ENCODE measurements around the gene KCNMB2.

DNA sequence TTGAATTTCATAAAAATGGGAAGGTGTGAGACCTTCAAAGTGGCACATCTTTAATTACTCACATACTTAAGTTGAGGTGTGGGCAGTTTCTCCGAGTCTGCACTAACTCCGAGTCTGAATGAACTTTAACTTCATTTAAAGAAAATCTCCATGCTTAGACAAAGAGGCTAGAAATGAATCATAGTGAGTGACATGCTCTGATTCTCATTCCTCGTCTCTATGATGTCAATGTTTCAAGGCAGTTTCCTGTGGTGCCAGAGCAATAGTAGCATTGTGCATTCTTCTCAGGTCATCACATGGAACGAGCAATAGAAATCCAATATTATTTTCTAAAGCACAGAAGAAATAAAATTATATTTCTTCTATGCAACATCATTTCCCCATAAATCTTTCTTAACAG, 224.8 kb downstream of the KCNMB2 start:
- no peak for TF ChIP-seq POLR2A (IDR thresholded peaks at IDR 0.05)
- TF ChIP-seq, protein P1, sequence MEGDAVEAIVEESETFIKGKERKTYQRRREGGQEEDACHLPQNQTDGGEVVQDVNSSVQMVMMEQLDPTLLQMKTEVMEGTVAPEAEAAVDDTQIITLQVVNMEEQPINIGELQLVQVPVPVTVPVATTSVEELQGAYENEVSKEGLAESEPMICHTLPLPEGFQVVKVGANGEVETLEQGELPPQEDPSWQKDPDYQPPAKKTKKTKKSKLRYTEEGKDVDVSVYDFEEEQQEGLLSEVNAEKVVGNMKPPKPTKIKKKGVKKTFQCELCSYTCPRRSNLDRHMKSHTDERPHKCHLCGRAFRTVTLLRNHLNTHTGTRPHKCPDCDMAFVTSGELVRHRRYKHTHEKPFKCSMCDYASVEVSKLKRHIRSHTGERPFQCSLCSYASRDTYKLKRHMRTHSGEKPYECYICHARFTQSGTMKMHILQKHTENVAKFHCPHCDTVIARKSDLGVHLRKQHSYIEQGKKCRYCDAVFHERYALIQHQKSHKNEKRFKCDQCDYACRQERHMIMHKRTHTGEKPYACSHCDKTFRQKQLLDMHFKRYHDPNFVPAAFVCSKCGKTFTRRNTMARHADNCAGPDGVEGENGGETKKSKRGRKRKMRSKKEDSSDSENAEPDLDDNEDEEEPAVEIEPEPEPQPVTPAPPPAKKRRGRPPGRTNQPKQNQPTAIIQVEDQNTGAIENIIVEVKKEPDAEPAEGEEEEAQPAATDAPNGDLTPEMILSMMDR (IDR thresholded peaks at IDR 0.05), result no peak

All from right lobe of liver (tissue), 4 donors.